ENCODE measurements around the gene JTB. TPM values are rescaled to one million over a fixed set of nuclear protein-coding genes. Genes with fewer than 3 reads are reported as not detected.

Gene JTB
- total RNA-seq, 2 experiments from 2014 or later, result 124 to 178 TPM

DNA sequence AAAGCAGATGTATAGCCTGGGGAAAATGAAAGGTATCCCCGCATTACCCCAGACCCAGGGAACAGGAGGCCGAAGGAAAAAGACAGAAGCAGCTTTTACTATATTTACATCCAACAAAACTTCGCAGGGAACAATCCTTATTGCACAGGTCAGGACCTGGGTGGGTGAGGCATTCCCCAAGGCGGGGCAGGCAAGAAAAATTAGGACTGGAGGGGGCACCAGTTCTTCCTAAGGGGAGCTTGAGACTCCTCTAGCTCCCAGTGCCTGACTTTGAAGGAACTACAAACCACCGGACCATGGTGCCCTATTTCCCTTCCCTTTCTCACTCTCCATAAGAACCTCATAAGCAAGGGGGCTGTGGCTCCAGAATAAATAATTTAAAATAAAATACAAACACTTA is 48.0 kb downstream of the JTB start:
- H3K79me2 ChIP-seq (ENCODE audit: insufficient read depth, low read depth, low read length), result no peaks in the 10 kb centered on the region
- H3K4me2 ChIP-seq (ENCODE audit: low read length), result no peak overlapping the region
- intact Hi-C loops (cut with micrococcal nuclease; ENCODE audit: unreplicated experiment), result no loop called here
- peaks cover 49% of the 10 kb centered on the region for H3K36me3 ChIP-seq (ENCODE audit: insufficient read depth, low read length)
- no peak overlapping the region for H3K27ac ChIP-seq (ENCODE audit: low read depth, low read length, poor library complexity, severe bottlenecking)
- no TSS peak for BruUV-seq (replicated peaks)
- no peaks in the 10 kb centered on the region for H3K4me1 ChIP-seq (ENCODE audit: insufficient read depth, low read length, poor library complexity, severe bottlenecking)
- no peak for DNase-seq (ENCODE audit: low spot score)
- H3K4me3 ChIP-seq (ENCODE audit: low read depth, low read length, poor library complexity, severe bottlenecking), result no peak overlapping the region
- H4K20me1 ChIP-seq (ENCODE audit: insufficient read depth, low read length), result no peaks in the 10 kb centered on the region
- H3K9me3 ChIP-seq (ENCODE audit: low read length), result no peaks in the 10 kb centered on the region
- ChIA-PET CTCF (ENCODE audit: unreplicated experiment) (no interaction called here), POLR2A (interaction anchor here (3.0 kb wide), 1 partner anchor 15 kb away, joined by 12 read pairs; no protein-coding TSS in a partner anchor)
- no peak overlapping the region for H2AFZ ChIP-seq (ENCODE audit: low read length)
- H3K9me2 ChIP-seq (ENCODE audit: insufficient read depth, low read length), result no peaks in the 10 kb centered on the region
- no peak for TF ChIP-seq EZH2phosphoT487 (IDR thresholded peaks at IDR 0.05; ENCODE audit: borderline replicate concordance, low read depth, low read length)
- TF ChIP-seq, protein P1, sequence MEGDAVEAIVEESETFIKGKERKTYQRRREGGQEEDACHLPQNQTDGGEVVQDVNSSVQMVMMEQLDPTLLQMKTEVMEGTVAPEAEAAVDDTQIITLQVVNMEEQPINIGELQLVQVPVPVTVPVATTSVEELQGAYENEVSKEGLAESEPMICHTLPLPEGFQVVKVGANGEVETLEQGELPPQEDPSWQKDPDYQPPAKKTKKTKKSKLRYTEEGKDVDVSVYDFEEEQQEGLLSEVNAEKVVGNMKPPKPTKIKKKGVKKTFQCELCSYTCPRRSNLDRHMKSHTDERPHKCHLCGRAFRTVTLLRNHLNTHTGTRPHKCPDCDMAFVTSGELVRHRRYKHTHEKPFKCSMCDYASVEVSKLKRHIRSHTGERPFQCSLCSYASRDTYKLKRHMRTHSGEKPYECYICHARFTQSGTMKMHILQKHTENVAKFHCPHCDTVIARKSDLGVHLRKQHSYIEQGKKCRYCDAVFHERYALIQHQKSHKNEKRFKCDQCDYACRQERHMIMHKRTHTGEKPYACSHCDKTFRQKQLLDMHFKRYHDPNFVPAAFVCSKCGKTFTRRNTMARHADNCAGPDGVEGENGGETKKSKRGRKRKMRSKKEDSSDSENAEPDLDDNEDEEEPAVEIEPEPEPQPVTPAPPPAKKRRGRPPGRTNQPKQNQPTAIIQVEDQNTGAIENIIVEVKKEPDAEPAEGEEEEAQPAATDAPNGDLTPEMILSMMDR (conservative IDR thresholded peaks at IDR 0.05; ENCODE audit: low read length), result no peak

DNA sequence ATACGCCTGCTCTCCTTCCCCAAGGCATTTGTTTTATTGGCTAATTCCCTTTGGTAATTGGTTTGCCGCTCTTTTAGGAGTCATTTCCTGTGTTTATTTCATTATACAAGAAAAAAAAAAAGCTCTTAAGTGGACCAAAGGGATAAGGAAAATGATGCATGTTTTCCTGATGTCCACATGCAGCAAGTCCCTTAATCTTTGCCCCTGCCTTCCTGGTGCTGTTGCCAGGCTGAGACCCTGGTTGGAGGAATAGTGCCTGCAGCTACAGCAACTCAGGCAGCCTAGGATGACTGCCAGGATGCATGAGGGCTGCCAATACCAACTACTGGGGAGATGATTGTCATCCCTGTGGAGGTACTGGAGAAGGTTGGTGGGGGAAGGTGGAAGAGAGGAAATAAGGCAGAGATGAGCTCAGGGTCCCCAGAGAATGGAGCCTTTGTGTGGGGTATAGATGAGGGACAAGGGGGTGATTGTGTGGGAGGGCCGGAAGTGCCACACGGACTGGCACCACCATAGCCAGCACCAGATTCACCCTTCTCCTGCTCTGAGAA is 48.6 kb downstream of the JTB start:
- H3K9me2 ChIP-seq (ENCODE audit: insufficient read depth, low read length), result no peaks in the 10 kb centered on the region
- peaks cover 6% of the 10 kb centered on the region for H3K4me1 ChIP-seq (ENCODE audit: insufficient read depth, low read length, poor library complexity, severe bottlenecking)
- TF ChIP-seq, protein P1 (conservative IDR thresholded peaks at IDR 0.05; ENCODE audit: low read length), result no peak
- no peak for TF ChIP-seq EZH2phosphoT487 (IDR thresholded peaks at IDR 0.05; ENCODE audit: borderline replicate concordance, low read depth, low read length)
- H3K9me3 ChIP-seq (ENCODE audit: low read length), result no peaks in the 10 kb centered on the region
- intact Hi-C loops (cut with micrococcal nuclease; ENCODE audit: unreplicated experiment), result no loop called here
- H3K79me2 ChIP-seq (ENCODE audit: insufficient read depth, low read depth, low read length), result no peaks in the 10 kb centered on the region; the same call in 1 of the 2 replicates
- no peak overlapping the region for H3K4me3 ChIP-seq (ENCODE audit: low read depth, low read length, poor library complexity, severe bottlenecking)
- BruUV-seq (replicated peaks), result no TSS peak
- H4K20me1 ChIP-seq (ENCODE audit: insufficient read depth, low read length), result no peaks in the 10 kb centered on the region
- ChIA-PET POLR2A (interaction anchor here (3.0 kb wide), 1 partner anchor 16 kb away, joined by 12 read pairs; no protein-coding TSS in a partner anchor), CTCF (ENCODE audit: unreplicated experiment) (no interaction called here)
- H2AFZ ChIP-seq (ENCODE audit: low read length), result no peak overlapping the region
- no peak for DNase-seq (ENCODE audit: low spot score)
- no peak overlapping the region for H3K27ac ChIP-seq (ENCODE audit: low read depth, low read length, poor library complexity, severe bottlenecking)
- H3K36me3 ChIP-seq (ENCODE audit: insufficient read depth, low read length), result peaks cover 43% of the 10 kb centered on the region
- no peak overlapping the region for H3K4me2 ChIP-seq (ENCODE audit: low read length)

DNA sequence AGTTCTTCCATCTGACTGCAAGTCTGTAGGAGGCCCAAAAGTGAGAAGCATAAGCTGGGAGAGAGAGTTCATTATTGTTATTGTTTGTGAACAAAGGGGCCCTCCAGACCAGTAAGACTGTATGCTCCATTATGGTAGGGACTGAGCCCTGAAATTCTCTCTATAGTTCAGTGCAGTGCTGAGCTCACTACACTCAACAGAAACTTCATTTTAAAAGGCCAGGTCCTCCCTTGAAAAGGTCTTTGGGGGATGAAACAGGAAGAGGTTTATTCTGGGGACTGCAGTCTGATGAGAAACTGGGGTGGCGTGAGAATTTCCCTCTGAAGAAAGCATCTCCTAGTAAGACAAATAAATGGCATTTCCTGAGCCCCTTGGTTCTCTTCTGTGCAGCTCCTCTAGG is 49.2 kb downstream of the JTB start:
- peaks cover 6% of the 10 kb centered on the region for H3K4me1 ChIP-seq (ENCODE audit: insufficient read depth, low read length, poor library complexity, severe bottlenecking)
- intact Hi-C loops (cut with micrococcal nuclease; ENCODE audit: unreplicated experiment), result no loop called here
- H3K9me3 ChIP-seq (ENCODE audit: low read length), result no peaks in the 10 kb centered on the region
- TF ChIP-seq, protein P1 (conservative IDR thresholded peaks at IDR 0.05; ENCODE audit: low read length), result no peak
- TF ChIP-seq EZH2phosphoT487 (IDR thresholded peaks at IDR 0.05; ENCODE audit: borderline replicate concordance, low read depth, low read length), result no peak
- no peak overlapping the region for H3K4me2 ChIP-seq (ENCODE audit: low read length)
- BruUV-seq (replicated peaks), result no TSS peak
- no peak for DNase-seq (ENCODE audit: low spot score)
- ChIA-PET CTCF (ENCODE audit: unreplicated experiment) (no interaction called here), POLR2A (interaction anchor here (3.0 kb wide), 1 partner anchor 17 kb away, joined by 12 read pairs; no protein-coding TSS in a partner anchor)
- no peaks in the 10 kb centered on the region; the same call in 1 of the 2 replicates for H3K79me2 ChIP-seq (ENCODE audit: insufficient read depth, low read depth, low read length)
- no peaks in the 10 kb centered on the region for H4K20me1 ChIP-seq (ENCODE audit: insufficient read depth, low read length)
- no peak overlapping the region for H3K27ac ChIP-seq (ENCODE audit: low read depth, low read length, poor library complexity, severe bottlenecking)
- H2AFZ ChIP-seq (ENCODE audit: low read length), result no peak overlapping the region
- peaks cover 37% of the 10 kb centered on the region for H3K36me3 ChIP-seq (ENCODE audit: insufficient read depth, low read length)
- H3K9me2 ChIP-seq (ENCODE audit: insufficient read depth, low read length), result no peaks in the 10 kb centered on the region
- H3K4me3 ChIP-seq (ENCODE audit: low read depth, low read length, poor library complexity, severe bottlenecking), result no peak overlapping the region

All from OCI-LY7 (cell line).